ENCODE data around the gene OAS3. TPM values are rescaled to one million over a fixed set of nuclear protein-coding genes. Genes with fewer than 3 reads are reported as not detected.

The OAS3 gene, protein sequence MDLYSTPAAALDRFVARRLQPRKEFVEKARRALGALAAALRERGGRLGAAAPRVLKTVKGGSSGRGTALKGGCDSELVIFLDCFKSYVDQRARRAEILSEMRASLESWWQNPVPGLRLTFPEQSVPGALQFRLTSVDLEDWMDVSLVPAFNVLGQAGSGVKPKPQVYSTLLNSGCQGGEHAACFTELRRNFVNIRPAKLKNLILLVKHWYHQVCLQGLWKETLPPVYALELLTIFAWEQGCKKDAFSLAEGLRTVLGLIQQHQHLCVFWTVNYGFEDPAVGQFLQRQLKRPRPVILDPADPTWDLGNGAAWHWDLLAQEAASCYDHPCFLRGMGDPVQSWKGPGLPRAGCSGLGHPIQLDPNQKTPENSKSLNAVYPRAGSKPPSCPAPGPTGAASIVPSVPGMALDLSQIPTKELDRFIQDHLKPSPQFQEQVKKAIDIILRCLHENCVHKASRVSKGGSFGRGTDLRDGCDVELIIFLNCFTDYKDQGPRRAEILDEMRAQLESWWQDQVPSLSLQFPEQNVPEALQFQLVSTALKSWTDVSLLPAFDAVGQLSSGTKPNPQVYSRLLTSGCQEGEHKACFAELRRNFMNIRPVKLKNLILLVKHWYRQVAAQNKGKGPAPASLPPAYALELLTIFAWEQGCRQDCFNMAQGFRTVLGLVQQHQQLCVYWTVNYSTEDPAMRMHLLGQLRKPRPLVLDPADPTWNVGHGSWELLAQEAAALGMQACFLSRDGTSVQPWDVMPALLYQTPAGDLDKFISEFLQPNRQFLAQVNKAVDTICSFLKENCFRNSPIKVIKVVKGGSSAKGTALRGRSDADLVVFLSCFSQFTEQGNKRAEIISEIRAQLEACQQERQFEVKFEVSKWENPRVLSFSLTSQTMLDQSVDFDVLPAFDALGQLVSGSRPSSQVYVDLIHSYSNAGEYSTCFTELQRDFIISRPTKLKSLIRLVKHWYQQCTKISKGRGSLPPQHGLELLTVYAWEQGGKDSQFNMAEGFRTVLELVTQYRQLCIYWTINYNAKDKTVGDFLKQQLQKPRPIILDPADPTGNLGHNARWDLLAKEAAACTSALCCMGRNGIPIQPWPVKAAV
- 40.0 TPM for total RNA-seq (2013)
- polyA plus RNA-seq = 10 to 100 TPM; 22.0 to 54.3 (median 41.9) TPM
- polyA minus RNA-seq = 42.0 and 90.5 TPM in 2 replicates
- 27.8 to 597 (median 66.3) reads per million in 11 experiments for total RNA-seq

DNA sequence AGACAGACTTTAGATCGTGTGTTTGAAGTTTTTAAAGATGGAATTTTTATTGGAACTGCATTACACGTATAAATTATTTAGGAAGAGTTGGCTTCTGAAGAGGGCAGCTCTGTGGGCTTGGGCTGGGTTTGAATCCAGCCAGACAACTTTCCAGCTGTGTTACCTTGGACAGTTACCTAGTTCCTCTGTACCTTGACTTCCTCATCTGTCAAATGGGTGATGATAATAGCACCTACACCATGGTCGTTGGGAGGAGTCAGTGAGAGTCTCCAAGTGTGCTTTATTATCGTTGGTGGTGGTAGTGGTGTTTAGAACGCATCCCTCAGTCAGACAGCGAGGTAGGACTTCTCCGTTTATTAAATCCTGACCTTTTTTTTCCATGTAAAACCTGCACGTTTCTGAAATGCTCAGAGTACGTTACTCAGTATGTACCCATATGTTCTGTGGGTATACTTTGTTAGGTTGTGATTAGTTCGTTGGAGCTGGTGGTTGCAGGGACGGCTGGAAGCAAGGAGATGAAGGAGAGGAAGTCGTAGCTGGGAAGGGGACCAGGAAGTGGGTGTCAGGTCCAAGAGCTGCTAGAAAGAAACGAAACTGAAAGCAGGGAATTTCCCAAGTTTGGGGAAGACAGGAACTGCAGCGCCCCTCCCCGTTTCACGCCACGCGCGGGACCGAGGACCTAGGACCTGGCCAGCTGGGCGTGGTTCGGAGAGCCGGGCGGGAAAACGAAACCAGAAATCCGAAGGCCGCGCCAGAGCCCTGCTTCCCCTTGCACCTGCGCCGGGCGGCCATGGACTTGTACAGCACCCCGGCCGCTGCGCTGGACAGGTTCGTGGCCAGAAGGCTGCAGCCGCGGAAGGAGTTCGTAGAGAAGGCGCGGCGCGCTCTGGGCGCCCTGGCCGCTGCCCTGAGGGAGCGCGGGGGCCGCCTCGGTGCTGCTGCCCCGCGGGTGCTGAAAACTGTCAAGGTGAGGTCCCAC is at the start of gene OAS3:
Gene OAS3 (plus strand): TSS at position 734 of the 979 bp plus-strand sequence. CDS start 57 bp downstream, at position 791.
- Mint-ChIP-seq H3K36me3 (peaks cover 10 to 14% of the 10 kb centered on the region in 2 donors), H3K27me3 (ENCODE audit: low read depth in 3 of 3) (peaks cover 0 to 2% (median 0%) of the 10 kb centered on the region in 3 donors), H3K4me1 (peaks cover 26% of the 10 kb centered on the region), H3K4me3 (peak within 1 kb of the TSS; percentile 90 to 94), H3K9me3 (peaks cover 0 to 2% (median 0%) of the 10 kb centered on the region in 7 donors), H3K27ac (peak within 1 kb of the TSS; percentile 71 to 87 (median 83))
- Histone ChIP-seq H3K4me3 (replicated peaks in 1 of 3; ENCODE audit: low read depth in 2 of 3, low read length in 3 of 3) (peak within 1 kb of the TSS; percentile 63 to 93 (median 86)), H3K9me3 (replicated peaks in 1 of 2; ENCODE audit: control insufficient read depth in 1 of 2, insufficient read depth in 1 of 2, low read length in 2 of 2) (no peaks in the 10 kb centered on the region), H3K4me1 (ENCODE audit: control insufficient read depth in 1 of 2, insufficient read depth in 2 of 2, low read length in 2 of 2) (peaks cover 22 to 24% of the 10 kb centered on the region in 2 donors), H3K9ac (ENCODE audit: insufficient read depth, low read length, poor library complexity, severe bottlenecking) (peak within 1 kb of the TSS; percentile 68), H4K20me1 (ENCODE audit: insufficient read depth, low read length) (peaks cover 22% of the 10 kb centered on the region), H3K36me3 (replicated peaks in 1 of 2; ENCODE audit: control insufficient read depth in 1 of 2, insufficient read depth in 2 of 2, low read length in 2 of 2) (peaks cover 15 to 16% of the 10 kb centered on the region in 2 donors), H2AFZ (ENCODE audit: insufficient read depth, low read depth, low read length, poor library complexity, severe bottlenecking) (peak within 1 kb of the TSS; percentile 83), H3K79me2 (ENCODE audit: insufficient read depth, low read length) (peaks cover 4% of the 10 kb centered on the region), H3K27ac (ENCODE audit: low read depth in 1 of 2, low read length in 2 of 2) (peak within 1 kb of the TSS; percentile 61 to 72), H3K4me2 (replicated peaks; ENCODE audit: extremely low read depth, low read length, poor library complexity, severe bottlenecking) (peak within 1 kb of the TSS; percentile 94), H3K27me3 (ENCODE audit: control insufficient read depth in 2 of 2, insufficient read depth in 2 of 2, low read length in 2 of 2) (no peaks in the 10 kb centered on the region)
- intact Hi-C loops (cut with micrococcal nuclease) = no loop called here
- WGBS (ENCODE audit: insufficient coverage) = 4% methylated on average over 45 of the region's 50 CpGs
- TF ChIP-seq, protein P1, sequence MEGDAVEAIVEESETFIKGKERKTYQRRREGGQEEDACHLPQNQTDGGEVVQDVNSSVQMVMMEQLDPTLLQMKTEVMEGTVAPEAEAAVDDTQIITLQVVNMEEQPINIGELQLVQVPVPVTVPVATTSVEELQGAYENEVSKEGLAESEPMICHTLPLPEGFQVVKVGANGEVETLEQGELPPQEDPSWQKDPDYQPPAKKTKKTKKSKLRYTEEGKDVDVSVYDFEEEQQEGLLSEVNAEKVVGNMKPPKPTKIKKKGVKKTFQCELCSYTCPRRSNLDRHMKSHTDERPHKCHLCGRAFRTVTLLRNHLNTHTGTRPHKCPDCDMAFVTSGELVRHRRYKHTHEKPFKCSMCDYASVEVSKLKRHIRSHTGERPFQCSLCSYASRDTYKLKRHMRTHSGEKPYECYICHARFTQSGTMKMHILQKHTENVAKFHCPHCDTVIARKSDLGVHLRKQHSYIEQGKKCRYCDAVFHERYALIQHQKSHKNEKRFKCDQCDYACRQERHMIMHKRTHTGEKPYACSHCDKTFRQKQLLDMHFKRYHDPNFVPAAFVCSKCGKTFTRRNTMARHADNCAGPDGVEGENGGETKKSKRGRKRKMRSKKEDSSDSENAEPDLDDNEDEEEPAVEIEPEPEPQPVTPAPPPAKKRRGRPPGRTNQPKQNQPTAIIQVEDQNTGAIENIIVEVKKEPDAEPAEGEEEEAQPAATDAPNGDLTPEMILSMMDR (IDR thresholded peaks at IDR 0.05) = no peak
- DNase-seq = peak; percentile 88 to 97 (median 88)
